Thoracic aorta (tissue), 2 donors: ENCODE results near the gene ABCA9. TPM values are rescaled to one million over a fixed set of nuclear protein-coding genes. Genes with fewer than 3 reads are reported as not detected.

ENCODE experiments used
- ATAC-seq: fragments of 150-250 bp; one replicate; pipeline ENCODE4 v1.8.0; 2017; ENCODE audit warnings: low read depth; ENCODE audit not compliant: insufficient number of reproducible peaks, low FRiP score
- DNase-seq: peaks from one replicate; pipeline ENCODE4 v3.0.0-alpha.2; 2020; ENCODE audit warnings: low spot score
- H3K27ac ChIP-seq, 2 donors: fragments of 200-600 bp; sonication (generic); 1 replicate in 1 of 2; 2 replicates in 1 of 2; pipeline ENCODE4 v1.5.1; 2016; ENCODE audit warnings: mild to moderate bottlenecking in 2 of 2, moderate library complexity in 2 of 2
- H3K27me3 ChIP-seq: fragments of 200-600 bp; sonication (generic); replicated peaks from 2 replicates; pipeline ENCODE4 v1.6.0; 2016; ENCODE audit warnings: mild to moderate bottlenecking; ENCODE audit not compliant: insufficient read depth
- H3K36me3 ChIP-seq: fragments of 200-600 bp; sonication (generic); one replicate; pipeline ENCODE4 v1.5.1; 2016
- H3K4me1 ChIP-seq, 2 donors: fragments of 200-600 bp; sonication (generic); 1 replicate in 1 of 2; 2 replicates in 1 of 2; pipeline versions ENCODE4 v1.5.1 to v1.6.0; 2016; ENCODE audit warnings: low read depth in 2 of 2, mild to moderate bottlenecking in 1 of 2; ENCODE audit not compliant: control insufficient read depth in 1 of 2
- H3K4me3 ChIP-seq: fragments of 200-600 bp; sonication (generic); 2 replicates; pipeline ENCODE4 v1.5.1; 2016; ENCODE audit warnings: mild to moderate bottlenecking
- H3K9me3 ChIP-seq: fragments of 200-600 bp; sonication (generic); 2 replicates; pipeline ENCODE4 v1.5.1; 2016
- CTCF ChIP-seq: fragments of 200-600 bp; sonication (generic); IDR thresholded peaks from one replicate; pipeline ENCODE4 v1.5.1; 2019; ENCODE audit warnings: antibody characterized with exemption
- total RNA-seq, 2 donors: library from RNA; depleted of rRNA; stranded (reverse); fragments of >200 nt; gene quantifications; one replicate each; pipeline versions ENCODE4 v1.1.0 to v1.2.3, GENCODE V29; 2016

The ABCA9 gene
- total RNA-seq, 2 donors from 2014 or later: 31.5 to 38.6 TPM

DNA sequence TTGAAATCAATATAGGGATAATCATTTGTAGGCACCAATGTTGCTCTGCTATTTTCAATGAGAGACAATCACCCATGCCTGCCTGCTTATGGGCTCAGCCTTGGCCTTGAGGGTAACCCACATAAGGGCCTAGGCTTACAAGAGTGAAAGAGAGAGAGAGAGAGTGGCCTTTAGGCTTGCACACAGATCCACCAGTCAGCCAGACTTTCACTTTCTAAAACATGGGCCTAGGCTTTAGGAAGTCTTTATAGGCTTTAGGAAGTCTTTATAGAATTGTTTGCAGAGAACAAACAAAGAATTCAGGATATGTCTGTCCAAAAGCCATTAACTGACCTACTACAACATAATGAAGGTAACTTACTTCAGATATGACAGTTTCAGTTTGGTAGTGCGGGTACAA is 3.4 kb downstream of the ABCA9 start:
- TF ChIP-seq CTCF: no peak
- Histone ChIP-seq H3K27ac (no peak overlapping the region), H3K4me3 (no peak overlapping the region), H3K36me3 (no peaks in the 10 kb centered on the region), H3K9me3 (peaks cover 3% of the 10 kb centered on the region), H3K4me1 (peaks cover 0 to 6% of the 10 kb centered on the region in 2 donors), H3K27me3 (no peaks in the 10 kb centered on the region)
- ATAC-seq: no peak
- DNase-seq: no peak

- no peak for ATAC-seq
- Histone ChIP-seq H3K9me3 (peaks cover 3% of the 10 kb centered on the region), H3K27me3 (no peaks in the 10 kb centered on the region), H3K27ac (no peak overlapping the region), H3K36me3 (no peaks in the 10 kb centered on the region), H3K4me1 (peaks cover 0 to 6% of the 10 kb centered on the region in 2 donors), H3K4me3 (no peak overlapping the region)
- TF ChIP-seq CTCF: no peak
- DNase-seq: no peak
Measured at GRCh38 chr17:69056179-69056823, 4.4 kb downstream of the ABCA9 start.

GRCh38 chr17:69055334-69055733 is 5.4 kb downstream of the ABCA9 start:
- no peaks in the 10 kb centered on the region for H3K4me1 ChIP-seq
- no peaks in the 10 kb centered on the region for H3K27me3 ChIP-seq
- TF ChIP-seq CTCF: no peak
- ATAC-seq (no peak), DNase-seq (no peak)
- peaks cover 3% of the 10 kb centered on the region for H3K9me3 ChIP-seq
- H3K27ac ChIP-seq: no peak overlapping the region
- no peak overlapping the region for H3K4me3 ChIP-seq
- H3K36me3 ChIP-seq: no peaks in the 10 kb centered on the region

DNA sequence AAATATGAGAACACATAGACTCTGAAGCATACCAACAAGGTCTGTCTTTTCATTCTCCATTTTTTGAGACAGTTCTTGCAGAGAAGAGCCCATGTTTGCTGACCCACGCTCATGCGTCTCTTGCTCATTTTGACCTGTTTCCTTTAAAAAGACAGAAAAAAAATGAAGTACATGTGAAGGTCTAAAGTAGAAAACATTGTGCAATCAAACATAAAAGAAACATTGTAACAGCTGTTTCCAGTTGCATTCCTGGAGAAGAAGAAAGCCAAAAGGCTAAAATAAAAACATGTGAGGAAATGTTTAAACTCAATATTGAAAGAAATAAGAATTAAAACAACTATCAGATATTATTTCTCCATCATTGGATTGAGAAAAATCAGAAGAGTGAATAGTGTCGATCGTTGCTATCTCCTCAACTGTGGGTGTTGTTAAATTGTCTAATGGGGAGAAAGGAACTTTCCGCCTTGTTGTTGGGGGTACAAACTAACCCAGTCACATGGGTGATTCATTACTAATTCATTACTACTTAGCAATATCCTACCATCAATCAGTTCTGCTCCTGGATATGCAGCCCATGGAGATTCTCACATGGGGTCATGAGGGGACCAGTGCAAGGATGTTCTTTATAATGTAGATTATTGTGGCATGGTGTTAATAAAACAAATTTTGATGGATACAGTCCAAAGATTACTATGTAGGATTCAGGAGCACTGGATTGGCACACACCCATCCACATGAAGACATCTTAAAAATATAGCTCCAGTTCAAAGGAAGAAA is 9.5 kb downstream of the ABCA9 start:
- Histone ChIP-seq H3K9me3 (no peaks in the 10 kb centered on the region), H3K4me1 (peaks cover 6 to 7% of the 10 kb centered on the region in 2 donors), H3K27ac (no peak overlapping the region), H3K27me3 (no peaks in the 10 kb centered on the region), H3K4me3 (no peak overlapping the region), H3K36me3 (no peaks in the 10 kb centered on the region)
- ATAC-seq (no peak), DNase-seq (no peak)
- no peak for TF ChIP-seq CTCF

- no peak overlapping the region for H3K27ac ChIP-seq
- peaks cover 6 to 7% of the 10 kb centered on the region in 2 donors for H3K4me1 ChIP-seq
- H3K36me3 ChIP-seq: no peaks in the 10 kb centered on the region
- TF ChIP-seq CTCF: no peak
- ATAC-seq (no peak), DNase-seq (no peak)
- H3K9me3 ChIP-seq: no peaks in the 10 kb centered on the region
- no peak overlapping the region for H3K4me3 ChIP-seq
- no peaks in the 10 kb centered on the region for H3K27me3 ChIP-seq
Measured at GRCh38 chr17:69048634-69049033, 12.1 kb downstream of the ABCA9 start.
